ENCODE measurements around the gene FBXO27.
"Not testable (repeated sequence)": the region's sequence is repeated elsewhere in the genome, so short reads cannot be mapped to it uniquely, and the experiment has no call there.

Gene FBXO27

GRCh38 chr19:39045506-39045905 is 13.2 kb upstream of the FBXO27 start:
- DNase-seq (ENCODE audit: low read depth in 2 of 2) = no peak

GRCh38 chr19:39038098-39038497 is 5.7 kb upstream of the FBXO27 start:
- no peak for DNase-seq (ENCODE audit: low read depth in 2 of 2)

- DNase-seq (ENCODE audit: low read depth in 2 of 2) = no peak
Measured at GRCh38 chr19:39037194-39037593, 4.8 kb upstream of the FBXO27 start.

GRCh38 chr19:39036581-39036980 is 4.2 kb upstream of the FBXO27 start:
- DNase-seq (ENCODE audit: low read depth in 2 of 2) = no peak

- DNase-seq (ENCODE audit: low read depth in 2 of 2) = peak; percentile 57 to 84
Measured at GRCh38 chr19:39031368-39032062, 834 bp downstream of the FBXO27 start.

GRCh38 chr19:39030854-39031367 is 1.4 kb downstream of the FBXO27 start:
- no peak for DNase-seq (ENCODE audit: low read depth in 2 of 2)

GRCh38 chr19:39024875-39025641 is 7.3 kb downstream of the FBXO27 start:
- DNase-seq (ENCODE audit: low read depth in 2 of 2) = no peak

GRCh38 chr19:39021063-39021462 is 11.3 kb downstream of the FBXO27 start:
- no peak for DNase-seq (ENCODE audit: low read depth in 2 of 2)

- DNase-seq (ENCODE audit: low read depth in 2 of 2) = no peak
Measured at GRCh38 chr19:39017646-39018045, 14.7 kb downstream of the FBXO27 start.

GRCh38 chr19:39017026-39017425 is 15.3 kb downstream of the FBXO27 start:
- DNase-seq (ENCODE audit: low read depth in 2 of 2) = no peak

- no peak for DNase-seq (ENCODE audit: low read depth in 2 of 2)
Measured at GRCh38 chr19:39014037-39014436, 18.3 kb downstream of the FBXO27 start.

- DNase-seq (ENCODE audit: low read depth in 2 of 2) = no peak
Measured at GRCh38 chr19:39009001-39009400, 23.3 kb downstream of the FBXO27 start.

- DNase-seq (ENCODE audit: low read depth in 2 of 2) = no peak
Measured at GRCh38 chr19:39008137-39008536, 24.2 kb downstream of the FBXO27 start.

GRCh38 chr19:39007096-39007495 is 25.3 kb downstream of the FBXO27 start:
- DNase-seq (ENCODE audit: low read depth in 2 of 2) = no peak

GRCh38 chr19:39004403-39004802 is 27.9 kb downstream of the FBXO27 start:
- no peak for DNase-seq (ENCODE audit: low read depth in 2 of 2)

GRCh38 chr19:39003796-39004195 is 28.6 kb downstream of the FBXO27 start:
- no peak for DNase-seq (ENCODE audit: low read depth in 2 of 2)

GRCh38 chr19:39003188-39003587 is 29.2 kb downstream of the FBXO27 start:
- DNase-seq (ENCODE audit: low read depth in 2 of 2) = no peak

- DNase-seq (ENCODE audit: low read depth in 2 of 2) = no peak
Measured at GRCh38 chr19:39001041-39001440, 31.3 kb downstream of the FBXO27 start.

- DNase-seq (ENCODE audit: low read depth in 2 of 2) = not testable (repeated sequence)
Measured at GRCh38 chr19:38997576-38997975, 34.8 kb downstream of the FBXO27 start.

- DNase-seq (ENCODE audit: low read depth in 2 of 2) = no peak
Measured at GRCh38 chr19:38993271-38993670, 39.1 kb downstream of the FBXO27 start.

- DNase-seq (ENCODE audit: low read depth in 2 of 2) = no peak
Measured at GRCh38 chr19:38990949-38991697, 41.2 kb downstream of the FBXO27 start.

GRCh38 chr19:38989614-38990013 is 42.7 kb downstream of the FBXO27 start:
- DNase-seq (ENCODE audit: low read depth in 2 of 2) = not testable (repeated sequence)
